Uterus (tissue), 2 donors: ENCODE results near the gene PCIF1.

Experiments
- POLR2A ChIP-seq, 2 donors: fragments of 450-650 bp; IDR thresholded peaks; one replicate each; pipeline ENCODE4 v1.6.1; 2016; ENCODE audit warnings: antibody characterized with exemption in 2 of 2, mild to moderate bottlenecking in 1 of 2, moderate library complexity in 1 of 2
- TF ChIP-seq, protein P1 (sequence below), 4 experiments: fragments of 200-600 bp in 2 of 4; fragments of 450-650 bp in 2 of 4; sonication (generic) in 2 of 4; IDR thresholded peaks; one replicate each; pipeline ENCODE4 v1.5.1; 2016 to 2019; ENCODE audit warnings: antibody characterized with exemption in 4 of 4, mild to moderate bottlenecking in 2 of 4, moderate library complexity in 1 of 4

DNA sequence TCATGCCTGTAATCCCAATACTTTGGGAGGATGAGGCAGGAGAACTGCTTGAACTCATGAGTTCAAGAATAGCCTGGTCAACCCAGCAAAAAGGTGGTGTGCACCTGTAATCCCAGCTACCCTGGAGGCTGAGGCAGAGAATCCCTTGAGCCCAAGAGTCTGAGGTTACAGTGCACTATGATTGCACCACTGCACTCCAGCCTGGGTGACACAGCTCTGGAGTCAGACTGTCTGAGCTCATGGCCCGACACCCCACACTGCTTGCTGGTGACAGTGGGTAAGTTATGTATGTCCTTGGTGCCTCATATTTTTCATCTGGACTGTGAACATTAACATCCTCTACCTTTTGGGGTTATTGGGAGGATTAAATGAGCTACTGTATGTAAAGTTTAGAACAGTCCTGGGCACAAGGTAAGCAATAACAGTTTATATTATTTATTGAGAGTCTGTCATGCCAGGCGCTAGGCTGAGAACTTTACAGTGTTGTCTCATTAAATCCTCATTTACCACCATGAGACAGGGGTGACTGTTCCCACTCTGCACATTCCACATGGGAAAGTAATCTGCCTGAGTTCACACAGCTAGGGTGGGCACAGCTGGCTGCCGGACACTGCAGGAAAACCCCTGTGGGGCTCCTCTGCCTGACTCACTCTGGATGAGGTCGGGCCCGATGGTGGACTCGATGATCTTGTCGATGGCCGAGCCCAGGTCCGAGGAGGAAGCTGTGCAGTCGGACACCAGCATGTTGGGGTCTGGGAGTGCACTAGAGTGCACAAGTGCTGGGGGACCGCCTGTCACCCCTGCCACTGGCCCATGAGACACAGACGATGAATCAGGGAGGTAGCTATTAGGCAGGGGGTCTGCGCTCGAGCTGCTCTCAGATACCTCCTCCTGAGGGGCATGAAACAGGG, 34.6 kb downstream of the PCIF1 start:
- TF ChIP-seq, protein P1, sequence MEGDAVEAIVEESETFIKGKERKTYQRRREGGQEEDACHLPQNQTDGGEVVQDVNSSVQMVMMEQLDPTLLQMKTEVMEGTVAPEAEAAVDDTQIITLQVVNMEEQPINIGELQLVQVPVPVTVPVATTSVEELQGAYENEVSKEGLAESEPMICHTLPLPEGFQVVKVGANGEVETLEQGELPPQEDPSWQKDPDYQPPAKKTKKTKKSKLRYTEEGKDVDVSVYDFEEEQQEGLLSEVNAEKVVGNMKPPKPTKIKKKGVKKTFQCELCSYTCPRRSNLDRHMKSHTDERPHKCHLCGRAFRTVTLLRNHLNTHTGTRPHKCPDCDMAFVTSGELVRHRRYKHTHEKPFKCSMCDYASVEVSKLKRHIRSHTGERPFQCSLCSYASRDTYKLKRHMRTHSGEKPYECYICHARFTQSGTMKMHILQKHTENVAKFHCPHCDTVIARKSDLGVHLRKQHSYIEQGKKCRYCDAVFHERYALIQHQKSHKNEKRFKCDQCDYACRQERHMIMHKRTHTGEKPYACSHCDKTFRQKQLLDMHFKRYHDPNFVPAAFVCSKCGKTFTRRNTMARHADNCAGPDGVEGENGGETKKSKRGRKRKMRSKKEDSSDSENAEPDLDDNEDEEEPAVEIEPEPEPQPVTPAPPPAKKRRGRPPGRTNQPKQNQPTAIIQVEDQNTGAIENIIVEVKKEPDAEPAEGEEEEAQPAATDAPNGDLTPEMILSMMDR (IDR thresholded peaks at IDR 0.05) = no peak
- no peak for TF ChIP-seq POLR2A (IDR thresholded peaks at IDR 0.05)
